Transverse colon (tissue), 4 donors: ENCODE data around the gene SYK. TPM values are rescaled to one million over a fixed set of nuclear protein-coding genes. Genes with fewer than 3 reads are reported as not detected.

Source experiments
- DNase-seq: peaks from one replicate; pipeline ENCODE4 v3.0.0-alpha.2; 2019
- H3K27ac ChIP-seq, 4 donors: fragments of 200-600 bp; sonication (generic); 2 replicates each; pipeline ENCODE4 v1.5.1; 2016 to 2018; ENCODE audit warnings: inconsistent platforms in 4 of 4
- H3K27me3 ChIP-seq: fragments of 200-600 bp; sonication (generic); 2 replicates; pipeline ENCODE4 v1.5.1; 2017; ENCODE audit warnings: inconsistent platforms
- H3K36me3 ChIP-seq, 4 donors: fragments of 200-600 bp; sonication (generic); 2 replicates each; pipeline ENCODE4 v1.5.1; 2017 to 2019; ENCODE audit warnings: inconsistent platforms in 4 of 4
- H3K4me1 ChIP-seq, 4 donors: fragments of 200-600 bp; sonication (generic); 2 replicates each; pipeline ENCODE4 v1.5.1; 2017 to 2020; ENCODE audit warnings: inconsistent platforms in 4 of 4
- H3K4me3 ChIP-seq, 4 donors: fragments of 200-600 bp; sonication (generic); 1 replicate in 1 of 4; 2 replicates in 3 of 4; pipeline versions ENCODE4 v1.5.1 to v1.6.1; 2017 to 2019; ENCODE audit warnings: inconsistent platforms in 4 of 4
- H3K9me3 ChIP-seq, 2 donors: fragments of 200-600 bp; sonication (generic); 2 replicates each; pipeline ENCODE4 v1.5.1; 2017 to 2019; ENCODE audit warnings: inconsistent platforms in 2 of 2
- CTCF ChIP-seq, 5 experiments: fragments of 200-600 bp in 3 of 5; fragments of 450-650 bp in 2 of 5; sonication (generic) in 3 of 5; IDR thresholded peaks; 1 replicate in 2 of 5; 2 replicates in 3 of 5; pipeline ENCODE4 v1.5.1; 2016 to 2017; ENCODE audit warnings: antibody characterized with exemption in 5 of 5, inconsistent platforms in 3 of 5, mild to moderate bottlenecking in 2 of 5, moderate library complexity in 1 of 5
- EP300 ChIP-seq: sonication (generic); formaldehyde crosslinking; IDR thresholded peaks from one replicate; pipeline ENCODE4 v1.6.1; 2017; ENCODE audit warnings: antibody characterized with exemption, low read depth
- POLR2A ChIP-seq: fragments of 450-650 bp; IDR thresholded peaks from one replicate; pipeline ENCODE4 v1.6.1; 2016; ENCODE audit warnings: antibody characterized with exemption, mild to moderate bottlenecking, moderate library complexity
- POLR2AphosphoS5 ChIP-seq, 3 donors: sonication (generic); formaldehyde crosslinking; IDR thresholded peaks; one replicate each; pipeline ENCODE4 v1.6.1; 2016; ENCODE audit warnings: antibody characterized with exemption in 3 of 3
- WGBS, 2 donors: methylation state at CpG; one replicate each; pipeline ENCODE4 v1.1.5; 2018; ENCODE audit warnings: low coverage in 1 of 2; 5-methylcytosine and 5-hydroxymethylcytosine counted together
- in situ Hi-C, 4 donors: fragments of 200-750 bp; cut with MboI; loops; one replicate each; pipeline versions ENCODE4 v1.15.0 to v1.15.1; 2017; ENCODE audit warnings: low sequenced_read_pairs in 3 of 4, low pct_ligation_motif_present in 1 of 4, low pct_unique_long_range_greater_than_20kb in 1 of 4
- intact Hi-C: fragments of 100-400 bp; cut with DNase I; formaldehyde crosslinking; loops from one replicate; pipeline ENCODE4 v1.15.1; 2023; ENCODE audit warnings: low total_unique reads
- total RNA-seq, 4 donors: library from RNA; depleted of rRNA; stranded (reverse); fragments of >200 nt; gene quantifications; one replicate each; pipeline ENCODE4 v1.1.0, GENCODE V29; 2016

Gene SYK
- total RNA-seq, 4 donors from 2014 or later, result 32.2 to 534 (median 34.3) TPM

DNA sequence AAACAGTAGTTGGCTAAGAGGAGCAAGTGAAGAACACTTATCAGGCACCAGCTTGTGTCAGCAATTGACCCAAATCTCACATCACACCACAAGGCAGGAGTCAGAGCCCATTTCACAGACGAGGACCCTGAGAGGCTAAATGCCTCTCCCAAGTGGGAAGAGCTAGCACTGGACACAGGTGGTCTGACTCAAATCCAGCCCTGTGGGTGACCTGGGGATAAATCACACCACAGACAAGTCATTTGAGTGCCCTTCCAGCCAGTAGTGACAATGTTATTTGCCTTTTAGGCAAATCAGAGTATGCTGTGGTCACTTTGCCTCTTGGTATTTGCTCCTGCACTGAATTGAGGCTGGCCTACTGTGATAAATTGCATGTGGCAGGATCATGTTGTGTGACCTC lies 138.7 kb downstream of the SYK start:
- Histone ChIP-seq H3K4me3 (no peak overlapping the region), H3K4me1 (no peaks in the 10 kb centered on the region), H3K27ac (peak overlapping the region in 1 of 4 donors; percentile 11), H3K36me3 (no peaks in the 10 kb centered on the region), H3K27me3 (no peaks in the 10 kb centered on the region), H3K9me3 (no peaks in the 10 kb centered on the region)
- intact Hi-C loops (no loop called here), in situ Hi-C loops (no loop called here)
- no peak for TF ChIP-seq CTCF (IDR thresholded peaks at IDR 0.05)
- no peak for TF ChIP-seq POLR2A
- no peak for TF ChIP-seq POLR2AphosphoS5 (IDR thresholded peaks at IDR 0.05)
- no peak for TF ChIP-seq EP300
- DNase-seq, result no peak
- whole genome bisulfite sequencing, 2 donors, result 60% methylated on average over 1 of the region's 1 CpG

DNA sequence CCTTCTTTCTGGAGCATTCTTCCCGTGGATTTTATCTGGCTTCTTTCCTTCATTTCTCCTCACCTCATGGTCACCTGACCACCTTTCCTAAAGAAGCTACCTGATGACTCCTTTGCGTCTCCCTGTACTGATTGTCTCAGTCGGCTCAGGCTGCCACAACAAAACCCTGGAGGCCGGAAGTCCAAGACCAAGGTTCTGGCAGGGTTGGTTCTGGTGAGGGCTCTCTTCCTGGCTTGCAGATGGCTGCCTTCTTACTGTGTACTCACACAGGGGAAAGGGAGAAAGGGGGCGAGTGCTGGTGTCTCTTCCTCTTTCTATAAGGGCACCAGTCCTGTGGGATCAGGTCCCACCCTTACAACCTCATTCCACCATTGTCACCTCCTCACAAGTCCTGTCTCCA lies 140.0 kb downstream of the SYK start:
- in situ Hi-C loops, result no loop called here
- WGBS, 2 donors, result 79 to 86% methylated on average over 2 to 5 of the region's 5 CpGs
- TF ChIP-seq POLR2A (no peak), CTCF (IDR thresholded peaks at IDR 0.05) (no peak), POLR2AphosphoS5 (IDR thresholded peaks at IDR 0.05) (no peak), EP300 (no peak)

GRCh38 chr9:90942555-90942954 lies 140.9 kb downstream of the SYK start:
- Histone ChIP-seq H3K27ac (peak overlapping the region in 2 of 4 donors; percentile 23 to 55), H3K36me3 (no peaks in the 10 kb centered on the region), H3K4me3 (no peak overlapping the region), H3K4me1 (peaks cover 0 to 4% (median 1%) of the 10 kb centered on the region in 4 donors), H3K27me3 (no peaks in the 10 kb centered on the region), H3K9me3 (no peaks in the 10 kb centered on the region)
- TF ChIP-seq POLR2AphosphoS5 (IDR thresholded peaks at IDR 0.05) (peak in 1 of 3 donors; percentile 6), EP300 (no peak)
- intact Hi-C loops (no loop called here), in situ Hi-C loops (no loop called here)
- DNase-seq, result peak; percentile 74
- WGBS, 2 donors, result 71% methylated on average over 7 of the region's 7 CpGs; no CpG with 5 or more reads in 1 of the 2 donors

More for the DNA sequence above, 140.0 kb downstream of the SYK start:
- Histone ChIP-seq H3K36me3 (no peaks in the 10 kb centered on the region), H3K27ac (peak overlapping the region in 1 of 4 donors; percentile 55), H3K27me3 (no peaks in the 10 kb centered on the region), H3K4me3 (no peak overlapping the region), H3K4me1 (no peaks in the 10 kb centered on the region), H3K9me3 (no peaks in the 10 kb centered on the region)
- intact Hi-C loops, result no loop called here
- no peak for DNase-seq

DNA sequence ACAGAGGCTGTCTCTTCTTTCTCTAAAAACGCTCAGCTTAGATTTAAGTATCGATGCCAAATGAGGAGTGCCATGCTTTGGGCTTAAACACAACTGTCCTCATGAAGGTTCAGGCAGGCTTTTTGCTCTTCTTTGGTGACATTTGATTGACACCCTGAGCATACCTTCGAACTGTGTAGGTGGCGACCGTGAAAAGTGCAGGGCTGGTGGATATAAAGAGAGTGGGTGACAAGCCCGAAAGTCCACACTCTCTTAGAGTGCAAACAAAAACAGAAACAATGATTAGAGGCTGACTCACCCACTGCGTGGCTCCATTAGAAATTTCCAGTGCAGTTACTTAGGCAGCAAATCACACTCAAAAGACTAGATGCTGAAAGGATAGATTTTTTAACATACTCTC lies 141.7 kb downstream of the SYK start:
- H3K9me3 ChIP-seq, result no peaks in the 10 kb centered on the region
- intact Hi-C loops, result no loop called here
- no peak for DNase-seq
- H3K4me3 ChIP-seq, result no peak overlapping the region
- 73 to 84% methylated on average over 4 to 7 of the region's 7 CpGs for WGBS, 2 donors
- H3K4me1 ChIP-seq, result peaks cover 0 to 8% (median 3%) of the 10 kb centered on the region in 4 donors
- H3K36me3 ChIP-seq, result no peaks in the 10 kb centered on the region
- no peak for TF ChIP-seq EP300
- no peak for TF ChIP-seq POLR2A
- TF ChIP-seq POLR2AphosphoS5 (IDR thresholded peaks at IDR 0.05), result no peak
- TF ChIP-seq CTCF (IDR thresholded peaks at IDR 0.05), result no peak
- H3K27ac ChIP-seq, result peak overlapping the region in 2 of 4 donors; percentile 23 to 55
- in situ Hi-C loops, result no loop called here
- no peaks in the 10 kb centered on the region for H3K27me3 ChIP-seq

GRCh38 chr9:90945336-90945735 lies 143.7 kb downstream of the SYK start:
- no peak for DNase-seq
- no peaks in the 10 kb centered on the region for H3K9me3 ChIP-seq
- H3K27ac ChIP-seq, result no peak overlapping the region
- H3K27me3 ChIP-seq, result no peaks in the 10 kb centered on the region
- 70 to 98% methylated on average over 2 of the region's 2 CpGs for WGBS, 2 donors
- no peak overlapping the region for H3K4me3 ChIP-seq
- intact Hi-C loops, result no loop called here
- in situ Hi-C loops, result no loop called here
- TF ChIP-seq CTCF (IDR thresholded peaks at IDR 0.05), result no peak
- TF ChIP-seq EP300, result no peak
- no peak for TF ChIP-seq POLR2AphosphoS5 (IDR thresholded peaks at IDR 0.05)
- peaks cover 0 to 19% (median 3%) of the 10 kb centered on the region in 4 donors for H3K4me1 ChIP-seq
- no peaks in the 10 kb centered on the region for H3K36me3 ChIP-seq
